HEK293 (cell line): ENCODE data around the gene SHMT2.

Source experiments
- CTCF ChIA-PET: fragments of 350-600 bp; formaldehyde crosslinking; extraction: SDS; loops from one replicate; lab custom pipeline; 2021; ENCODE audit warnings: antibody characterized with exemption; lab: Yijun Ruan, JAX
- POLR2A ChIA-PET: fragments of 300-600 bp; formaldehyde crosslinking; extraction: SDS; loops from one replicate; lab custom pipeline; 2020; ENCODE audit warnings: antibody characterized with exemption, inconsistent platforms; lab: Yijun Ruan, JAX
- H3K27ac ChIP-seq: fragments of 200-500 bp; sonication (Bioruptor generic); 2 replicates; pipeline ENCODE4 v1.5.1; 2014; ENCODE audit warnings: low read depth, low read length, control low read depth, inconsistent platforms; ENCODE audit errors: extremely low read depth
- H3K36me3 ChIP-seq, 2 experiments: fragments of 200-500 bp in 1 of 2; sonication (Bioruptor generic) in 1 of 2; 1 replicate in 1 of 2; 2 replicates in 1 of 2; pipeline ENCODE4 v1.5.1; 2014 to 2017; ENCODE audit warnings: inconsistent platforms in 2 of 2, low read length in 2 of 2; ENCODE audit not compliant: control insufficient read depth in 2 of 2, insufficient read depth in 1 of 2
- H3K4me1 ChIP-seq: fragments of 200-500 bp; sonication (Bioruptor generic); 2 replicates; pipeline ENCODE4 v1.5.1; 2014; ENCODE audit warnings: mild to moderate bottlenecking, low read length, inconsistent platforms; ENCODE audit not compliant: control insufficient read depth, insufficient read depth
- H3K4me3 ChIP-seq: 2 replicates; pipeline ENCODE4 v1.5.1; 2011; ENCODE audit warnings: low read depth, mild to moderate bottlenecking, control low read depth, low read length, moderate library complexity
- H3K9me3 ChIP-seq: fragments of 200-500 bp; sonication (Bioruptor generic); 2 replicates; pipeline ENCODE4 v1.5.1; 2014; ENCODE audit warnings: low read depth, low read length, inconsistent platforms; ENCODE audit not compliant: control insufficient read depth, insufficient read depth
- BCL11A ChIP-seq: fragments of 450-650 bp; formaldehyde crosslinking; IDR thresholded peaks from 2 replicates; pipeline ENCODE4 v1.5.1; 2016; ENCODE audit warnings: low read depth, missing biosample characterization, missing genetic modification characterization
- EGR2 ChIP-seq: fragments of 450-650 bp; formaldehyde crosslinking; IDR thresholded peaks from 2 replicates; pipeline ENCODE4 v1.5.1; 2016; ENCODE audit warnings: low read depth, missing biosample characterization, missing genetic modification characterization
- INSM2 ChIP-seq: fragments of 450-650 bp; formaldehyde crosslinking; IDR thresholded peaks from 2 replicates; pipeline ENCODE4 v1.5.1; 2016; ENCODE audit warnings: missing biosample characterization, missing genetic modification characterization
- KLF1 ChIP-seq: fragments of 450-650 bp; formaldehyde crosslinking; IDR thresholded peaks from 2 replicates; pipeline ENCODE4 v1.5.1; 2016; ENCODE audit warnings: missing biosample characterization, missing genetic modification characterization
- KLF10 ChIP-seq: fragments of 450-650 bp; IDR thresholded peaks from 2 replicates; pipeline ENCODE4 v1.5.1; 2018; ENCODE audit warnings: missing biosample characterization, mild to moderate bottlenecking, missing genetic modification characterization
- KLF16 ChIP-seq: fragments of 450-650 bp; formaldehyde crosslinking; IDR thresholded peaks from 2 replicates; pipeline ENCODE4 v1.5.1; 2017; ENCODE audit warnings: missing biosample characterization, missing genetic modification characterization
- PATZ1 ChIP-seq: fragments of 450-650 bp; formaldehyde crosslinking; IDR thresholded peaks from 2 replicates; pipeline ENCODE4 v1.5.1; 2016; ENCODE audit warnings: missing biosample characterization, missing genetic modification characterization
- SP2 ChIP-seq: fragments of 450-650 bp; formaldehyde crosslinking; IDR thresholded peaks from 2 replicates; pipeline ENCODE4 v1.5.1; 2016; ENCODE audit warnings: missing biosample characterization, missing genetic modification characterization
- ZBTB17 ChIP-seq: fragments of 450-650 bp; formaldehyde crosslinking; IDR thresholded peaks from 2 replicates; pipeline ENCODE4 v1.5.1; 2016; ENCODE audit warnings: missing biosample characterization, missing genetic modification characterization
- ZBTB21 ChIP-seq: fragments of 450-650 bp; formaldehyde crosslinking; IDR thresholded peaks from 2 replicates; pipeline ENCODE4 v1.5.1; 2017; ENCODE audit warnings: missing biosample characterization, missing genetic modification characterization
- ZEB2 ChIP-seq: fragments of 450-650 bp; formaldehyde crosslinking; IDR thresholded peaks from 2 replicates; pipeline ENCODE4 v1.5.1; 2016; ENCODE audit warnings: missing biosample characterization, missing genetic modification characterization
- ZFHX2 ChIP-seq: fragments of 450-650 bp; formaldehyde crosslinking; conservative IDR thresholded peaks from 2 replicates; pipeline ENCODE4 v1.5.1; 2016; ENCODE audit warnings: missing biosample characterization, missing genetic modification characterization
- ZNF121 ChIP-seq: fragments of 450-650 bp; formaldehyde crosslinking; IDR thresholded peaks from 2 replicates; pipeline ENCODE4 v1.5.1; 2016; ENCODE audit warnings: missing biosample characterization, missing genetic modification characterization
- ZNF138 ChIP-seq: fragments of 450-650 bp; formaldehyde crosslinking; IDR thresholded peaks from 2 replicates; pipeline ENCODE4 v1.5.1; 2016; ENCODE audit warnings: missing biosample characterization, missing genetic modification characterization, borderline replicate concordance
- ZNF155 ChIP-seq: fragments of 450-650 bp; formaldehyde crosslinking; IDR thresholded peaks from 2 replicates; pipeline ENCODE4 v1.5.1; 2016; ENCODE audit warnings: missing biosample characterization, missing genetic modification characterization
- ZNF157 ChIP-seq: fragments of 450-650 bp; formaldehyde crosslinking; IDR thresholded peaks from 2 replicates; pipeline ENCODE4 v1.5.1; 2016; ENCODE audit warnings: missing biosample characterization, missing genetic modification characterization
- ZNF302 ChIP-seq: fragments of 450-650 bp; formaldehyde crosslinking; IDR thresholded peaks from 2 replicates; pipeline ENCODE4 v1.5.1; 2016; ENCODE audit warnings: missing biosample characterization, missing genetic modification characterization, low read depth
- ZNF341 ChIP-seq: fragments of 450-650 bp; formaldehyde crosslinking; IDR thresholded peaks from 2 replicates; pipeline ENCODE4; 2016; ENCODE audit warnings: low read depth, missing biosample characterization, missing genetic modification characterization
- ZNF350 ChIP-seq: fragments of 450-650 bp; formaldehyde crosslinking; IDR thresholded peaks from 2 replicates; pipeline ENCODE4 v1.5.0; 2017; ENCODE audit warnings: missing biosample characterization, mild to moderate bottlenecking, missing genetic modification characterization
- ZNF394 ChIP-seq: fragments of 450-650 bp; formaldehyde crosslinking; IDR thresholded peaks from 2 replicates; pipeline ENCODE4 v1.5.1; 2016; ENCODE audit warnings: missing biosample characterization, missing genetic modification characterization, mild to moderate bottlenecking, moderate library complexity, borderline replicate concordance
- ZNF404 ChIP-seq: fragments of 450-650 bp; formaldehyde crosslinking; IDR thresholded peaks from 2 replicates; pipeline ENCODE4 v1.5.1; 2017; ENCODE audit warnings: missing biosample characterization, missing genetic modification characterization
- ZNF416 ChIP-seq: fragments of 450-650 bp; formaldehyde crosslinking; IDR thresholded peaks from 2 replicates; pipeline ENCODE4 v1.5.1; 2016; ENCODE audit warnings: missing biosample characterization, missing genetic modification characterization
- ZNF660 ChIP-seq: fragments of 450-650 bp; IDR thresholded peaks from 2 replicates; pipeline ENCODE4 v1.5.1; 2018; ENCODE audit warnings: missing biosample characterization, mild to moderate bottlenecking, missing genetic modification characterization
- TF ChIP-seq, protein P1 (sequence below): fragments of 450-650 bp; formaldehyde crosslinking; IDR thresholded peaks from 2 replicates; pipeline ENCODE4 v1.5.1; 2016; ENCODE audit warnings: missing biosample characterization, missing genetic modification characterization
- TF ChIP-seq, protein P2 (sequence below): fragments of 450-650 bp; formaldehyde crosslinking; IDR thresholded peaks from 2 replicates; pipeline ENCODE4 v1.5.1; 2016; ENCODE audit warnings: missing biosample characterization, missing genetic modification characterization
- TF ChIP-seq, protein P3 (sequence below): fragments of 450-650 bp; formaldehyde crosslinking; optimal IDR thresholded peaks from 2 replicates; pipeline ENCODE3; 2016; ENCODE audit warnings: missing biosample characterization, mild to moderate bottlenecking, missing genetic modification characterization

The SHMT2 gene

GRCh38 chr12:57222286-57223190, 7.0 kb upstream of the SHMT2 start:
- Histone ChIP-seq H3K4me3 (no peak overlapping the region), H3K9me3 (no peaks in the 10 kb centered on the region), H3K36me3 (no peaks in the 10 kb centered on the region), H3K4me1 (peaks cover 2% of the 10 kb centered on the region; the same call in 1 of the 2 replicates), H3K27ac (no peak overlapping the region)
- ChIA-PET CTCF (interaction anchor here (2.0 to 13.7 kb wide), 2 partner anchors 9 to 17 kb away, joined by 7 to 192 read pairs; a partner anchor contains a TSS), POLR2A (interaction anchor here (0.8 kb wide), 1 partner anchor 11 kb away, joined by 3 read pairs; no protein-coding TSS in a partner anchor)
- TF ChIP-seq ZBTB21 (tag by site-specific recombination): no peak
- no peak for TF ChIP-seq KLF10 (tag by site-specific recombination)
- no peak for TF ChIP-seq ZNF157 (tag by site-specific recombination)
- TF ChIP-seq PATZ1 (tag by site-specific recombination): no peak; the same call in 1 of the 2 replicates
- TF ChIP-seq KLF16: no peak
- TF ChIP-seq ZNF121 (tag by site-specific recombination): no peak
- TF ChIP-seq ZNF155 (tag by site-specific recombination): no peak
- TF ChIP-seq, protein P1, sequence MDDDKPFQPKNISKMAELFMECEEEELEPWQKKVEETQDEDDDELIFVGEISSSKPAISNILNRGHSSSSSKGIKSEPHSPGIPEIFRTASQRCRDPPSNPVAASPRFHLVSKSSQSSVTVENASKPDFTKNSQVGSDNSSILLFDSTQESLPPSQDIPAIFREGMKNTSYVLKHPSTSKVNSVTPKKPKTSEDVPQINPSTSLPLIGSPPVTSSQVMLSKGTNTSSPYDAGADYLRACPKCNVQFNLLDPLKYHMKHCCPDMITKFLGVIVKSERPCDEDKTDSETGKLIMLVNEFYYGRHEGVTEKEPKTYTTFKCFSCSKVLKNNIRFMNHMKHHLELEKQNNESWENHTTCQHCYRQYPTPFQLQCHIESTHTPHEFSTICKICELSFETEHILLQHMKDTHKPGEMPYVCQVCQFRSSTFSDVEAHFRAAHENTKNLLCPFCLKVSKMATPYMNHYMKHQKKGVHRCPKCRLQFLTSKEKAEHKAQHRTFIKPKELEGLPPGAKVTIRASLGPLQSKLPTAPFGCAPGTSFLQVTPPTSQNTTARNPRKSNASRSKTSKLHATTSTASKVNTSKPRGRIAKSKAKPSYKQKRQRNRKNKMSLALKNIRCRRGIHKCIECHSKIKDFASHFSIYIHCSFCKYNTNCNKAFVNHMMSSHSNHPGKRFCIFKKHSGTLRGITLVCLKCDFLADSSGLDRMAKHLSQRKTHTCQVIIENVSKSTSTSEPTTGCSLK (tag by site-specific recombination): no peak
- no peak for TF ChIP-seq ZNF138 (tag by site-specific recombination)
- no peak for TF ChIP-seq ZNF350 (tag by site-specific recombination)
- TF ChIP-seq ZNF341: peak; percentile 60
- TF ChIP-seq, protein P2, sequence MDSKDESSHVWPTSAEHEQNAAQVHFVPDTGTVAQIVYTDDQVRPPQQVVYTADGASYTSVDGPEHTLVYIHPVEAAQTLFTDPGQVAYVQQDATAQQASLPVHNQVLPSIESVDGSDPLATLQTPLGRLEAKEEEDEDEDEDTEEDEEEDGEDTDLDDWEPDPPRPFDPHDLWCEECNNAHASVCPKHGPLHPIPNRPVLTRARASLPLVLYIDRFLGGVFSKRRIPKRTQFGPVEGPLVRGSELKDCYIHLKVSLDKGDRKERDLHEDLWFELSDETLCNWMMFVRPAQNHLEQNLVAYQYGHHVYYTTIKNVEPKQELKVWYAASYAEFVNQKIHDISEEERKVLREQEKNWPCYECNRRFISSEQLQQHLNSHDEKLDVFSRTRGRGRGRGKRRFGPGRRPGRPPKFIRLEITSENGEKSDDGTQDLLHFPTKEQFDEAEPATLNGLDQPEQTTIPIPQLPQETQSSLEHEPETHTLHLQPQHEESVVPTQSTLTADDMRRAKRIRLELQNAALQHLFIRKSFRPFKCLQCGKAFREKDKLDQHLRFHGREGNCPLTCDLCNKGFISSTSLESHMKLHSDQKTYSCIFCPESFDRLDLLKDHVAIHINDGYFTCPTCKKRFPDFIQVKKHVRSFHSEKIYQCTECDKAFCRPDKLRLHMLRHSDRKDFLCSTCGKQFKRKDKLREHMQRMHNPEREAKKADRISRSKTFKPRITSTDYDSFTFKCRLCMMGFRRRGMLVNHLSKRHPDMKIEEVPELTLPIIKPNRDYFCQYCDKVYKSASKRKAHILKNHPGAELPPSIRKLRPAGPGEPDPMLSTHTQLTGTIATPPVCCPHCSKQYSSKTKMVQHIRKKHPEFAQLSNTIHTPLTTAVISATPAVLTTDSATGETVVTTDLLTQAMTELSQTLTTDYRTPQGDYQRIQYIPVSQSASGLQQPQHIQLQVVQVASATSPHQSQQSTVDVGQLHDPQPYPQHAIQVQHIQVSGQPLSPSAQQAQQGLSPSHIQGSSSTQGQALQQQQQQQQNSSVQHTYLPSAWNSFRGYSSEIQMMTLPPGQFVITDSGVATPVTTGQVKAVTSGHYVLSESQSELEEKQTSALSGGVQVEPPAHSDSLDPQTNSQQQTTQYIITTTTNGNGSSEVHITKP: peak; percentile 43; the same call in 1 of the 2 replicates
- no peak for TF ChIP-seq ZNF302
- no peak for TF ChIP-seq ZNF404
- TF ChIP-seq ZNF660 (tag by site-specific recombination): no peak
- no peak for TF ChIP-seq ZBTB17
- TF ChIP-seq ZFHX2 (tag by site-specific recombination): peak; percentile 93
- TF ChIP-seq EGR2: peak; percentile 93
- TF ChIP-seq INSM2: no peak
- TF ChIP-seq ZEB2 (tag by site-specific recombination): no peak
- no peak for TF ChIP-seq ZNF394
- no peak for TF ChIP-seq BCL11A (tag by site-specific recombination)
- no peak for TF ChIP-seq ZNF416
- TF ChIP-seq, protein P3, sequence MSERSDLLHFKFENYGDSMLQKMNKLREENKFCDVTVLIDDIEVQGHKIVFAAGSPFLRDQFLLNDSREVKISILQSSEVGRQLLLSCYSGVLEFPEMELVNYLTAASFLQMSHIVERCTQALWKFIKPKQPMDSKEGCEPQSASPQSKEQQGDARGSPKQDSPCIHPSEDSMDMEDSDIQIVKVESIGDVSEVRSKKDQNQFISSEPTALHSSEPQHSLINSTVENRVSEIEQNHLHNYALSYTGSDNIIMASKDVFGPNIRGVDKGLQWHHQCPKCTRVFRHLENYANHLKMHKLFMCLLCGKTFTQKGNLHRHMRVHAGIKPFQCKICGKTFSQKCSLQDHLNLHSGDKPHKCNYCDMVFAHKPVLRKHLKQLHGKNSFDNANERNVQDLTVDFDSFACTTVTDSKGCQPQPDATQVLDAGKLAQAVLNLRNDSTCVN: no peak
- peak; percentile 27 for TF ChIP-seq SP2
- peak; percentile 22; the same call in 1 of the 2 replicates for TF ChIP-seq KLF1 (tag by site-specific recombination)
